Spinal cord (tissue), 10 donors: ENCODE data around the gene DNAAF1. TPM values are rescaled to one million over a fixed set of nuclear protein-coding genes. Genes with fewer than 3 reads are reported as not detected.

ENCODE experiments used
- DNase-seq, 6 donors: peaks; one replicate each; pipeline versions ENCODE4 v3.0.0 to v3.0.0-alpha.2; 2013 to 2015; ENCODE audit warnings: low spot score in 6 of 6, low read depth in 4 of 6
- H3K27ac ChIP-seq: one replicate; pipeline ENCODE4 v1.5.1; 2013; ENCODE audit warnings: low read depth, low read length, control low read depth
- H3K27me3 ChIP-seq: one replicate; pipeline ENCODE4 v1.6.1; 2013; ENCODE audit warnings: low read length; ENCODE audit not compliant: control insufficient read depth, insufficient read depth
- H3K36me3 ChIP-seq: one replicate; pipeline ENCODE4 v1.6.1; 2013; ENCODE audit warnings: low read length; ENCODE audit not compliant: control insufficient read depth, insufficient read depth
- H3K4me1 ChIP-seq: one replicate; pipeline ENCODE4 v1.6.1; 2013; ENCODE audit warnings: low read length; ENCODE audit not compliant: control insufficient read depth, insufficient read depth
- H3K4me3 ChIP-seq: one replicate; pipeline ENCODE4 v1.5.1; 2013; ENCODE audit warnings: low read depth, low read length, control low read depth
- H3K9me3 ChIP-seq: one replicate; pipeline ENCODE4 v1.6.1; 2013; ENCODE audit warnings: low read length; ENCODE audit not compliant: control insufficient read depth, insufficient read depth
- WGBS: methylation state at CpG from one replicate; pipeline ENCODE4 v1.1.5; 2013; ENCODE audit warnings: missing lambda C conversion rate; ENCODE audit not compliant: insufficient coverage; 5-methylcytosine and 5-hydroxymethylcytosine counted together
- polyA plus RNA-seq, 2 donors: library from polyadenylated mRNA; unstranded; fragments of 120-200 nt; gene quantifications; one replicate each; pipeline ENCODE4 v1.2.1, GENCODE V29; 2013; ENCODE audit not compliant: insufficient read length in 2 of 2
- total RNA-seq, 2 donors: library from RNA; depleted of rRNA in 1 of 2; stranded (reverse); fragments of 120-200 nt in 1 of 2; fragments of >200 nt in 1 of 2; gene quantifications; one replicate each; pipeline versions ENCODE4 v1.2.3 to v1.2.4, GENCODE V29; 2013 to 2014
- donor health status: healthy.

DNAAF1 gene
- total and polyA plus RNA-seq, 4 donors: 2.7 to 21.2 (median 20.5) TPM

DNA sequence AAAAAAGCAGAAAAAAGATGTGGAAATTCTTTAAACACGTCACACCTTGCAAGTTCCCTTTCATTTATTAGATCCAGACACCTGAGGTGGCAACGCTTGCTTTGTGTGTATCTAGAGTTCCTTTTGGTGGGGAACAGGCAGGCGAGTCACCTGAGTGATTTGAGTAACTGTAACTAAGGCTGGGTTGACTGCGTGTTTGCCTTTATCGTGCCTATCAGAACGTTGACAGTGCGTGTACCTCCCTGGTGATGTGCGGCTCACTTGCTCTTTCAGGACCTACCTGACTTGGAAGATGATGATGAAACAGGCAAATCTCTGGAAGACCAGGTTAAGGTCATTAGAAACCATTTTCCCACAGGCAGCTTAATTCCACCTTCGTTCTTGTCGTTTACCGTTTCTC is 29.3 kb downstream of the DNAAF1 start:
- H3K4me3 ChIP-seq: no peak overlapping the region
- H3K4me1 ChIP-seq: peaks cover 30% of the 10 kb centered on the region
- H3K9me3 ChIP-seq: no peaks in the 10 kb centered on the region
- H3K36me3 ChIP-seq: peaks cover 34% of the 10 kb centered on the region
- DNase-seq: no peak
- no peak overlapping the region for H3K27ac ChIP-seq
- WGBS: 87% methylated on average over 8 of the region's 11 CpGs
- no peaks in the 10 kb centered on the region for H3K27me3 ChIP-seq

DNA sequence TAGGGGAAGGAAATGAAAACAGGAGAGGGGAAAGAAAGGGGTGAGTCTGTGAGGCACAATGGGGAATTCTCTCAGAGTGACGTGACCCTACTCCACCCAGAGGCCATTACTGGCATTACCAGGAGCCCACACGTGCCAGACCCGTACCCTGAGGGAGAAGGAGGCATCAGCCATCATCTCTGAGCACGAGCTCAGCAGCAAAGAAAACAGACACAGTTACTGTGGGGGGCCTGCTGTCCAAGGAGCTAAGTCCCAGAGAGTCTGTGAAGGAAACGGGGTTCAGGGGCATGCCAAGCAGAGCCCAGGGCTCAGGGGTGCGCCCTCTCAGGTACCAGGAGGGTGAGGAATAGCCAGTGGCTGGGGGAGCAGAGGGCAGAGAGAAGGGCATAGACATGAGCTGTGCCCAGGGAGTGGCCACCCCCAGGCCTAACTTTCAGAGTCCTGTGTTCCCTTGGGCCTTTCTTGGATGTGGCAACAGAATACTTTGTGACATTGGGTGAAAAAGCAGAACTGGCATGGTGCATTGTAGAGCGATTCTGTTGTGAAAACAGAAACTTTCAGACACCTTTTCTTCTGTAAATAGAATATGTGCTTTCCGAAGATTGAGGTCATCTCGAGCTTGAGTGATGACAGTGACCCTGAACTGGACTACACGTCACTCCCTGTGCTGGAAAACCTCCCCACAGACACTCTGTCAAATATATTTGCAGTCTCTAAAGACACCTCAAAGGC is 30.4 kb downstream of the DNAAF1 start:
- Histone ChIP-seq H3K36me3 (peaks cover 45% of the 10 kb centered on the region), H3K4me1 (peaks cover 36% of the 10 kb centered on the region), H3K4me3 (no peak overlapping the region), H3K27me3 (no peaks in the 10 kb centered on the region), H3K27ac (no peak overlapping the region), H3K9me3 (no peaks in the 10 kb centered on the region)
- 70% methylated on average over 6 of the region's 10 CpGs for WGBS
- DNase-seq: peak in 4 of 6 donors; percentile 26 to 89 (median 64)

GRCh38 chr16:84176192-84177053 is 31.3 kb downstream of the DNAAF1 start:
- Histone ChIP-seq H3K4me1 (peaks cover 36% of the 10 kb centered on the region), H3K27me3 (no peaks in the 10 kb centered on the region), H3K9me3 (no peaks in the 10 kb centered on the region), H3K27ac (peak overlapping the region; percentile 73), H3K4me3 (no peak overlapping the region), H3K36me3 (peaks cover 54% of the 10 kb centered on the region)
- 73% methylated on average over 17 of the region's 18 CpGs for WGBS
- DNase-seq: no peak

DNA sequence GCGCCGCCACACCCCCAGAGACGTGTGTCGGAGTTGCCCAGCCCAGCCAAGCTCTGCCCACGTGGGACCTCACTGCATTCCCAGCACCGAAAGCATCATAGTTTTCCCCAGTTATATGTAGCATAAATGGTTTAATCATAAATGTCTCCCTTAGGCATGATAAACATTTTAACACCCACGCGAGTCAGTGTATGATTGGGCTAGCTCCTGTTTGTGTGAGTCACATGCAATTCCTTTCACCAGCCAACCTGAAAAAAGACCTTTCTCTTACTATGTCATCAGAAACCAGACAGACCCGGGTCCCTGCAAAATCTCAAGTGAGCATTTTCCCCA is 32.6 kb downstream of the DNAAF1 start:
- Histone ChIP-seq H3K27ac (peak overlapping the region; percentile 73), H3K4me3 (no peak overlapping the region), H3K4me1 (peaks cover 36% of the 10 kb centered on the region), H3K27me3 (no peaks in the 10 kb centered on the region), H3K9me3 (no peaks in the 10 kb centered on the region), H3K36me3 (peaks cover 66% of the 10 kb centered on the region)
- WGBS: 93% methylated on average over 3 of the region's 9 CpGs
- DNase-seq: no peak

DNA sequence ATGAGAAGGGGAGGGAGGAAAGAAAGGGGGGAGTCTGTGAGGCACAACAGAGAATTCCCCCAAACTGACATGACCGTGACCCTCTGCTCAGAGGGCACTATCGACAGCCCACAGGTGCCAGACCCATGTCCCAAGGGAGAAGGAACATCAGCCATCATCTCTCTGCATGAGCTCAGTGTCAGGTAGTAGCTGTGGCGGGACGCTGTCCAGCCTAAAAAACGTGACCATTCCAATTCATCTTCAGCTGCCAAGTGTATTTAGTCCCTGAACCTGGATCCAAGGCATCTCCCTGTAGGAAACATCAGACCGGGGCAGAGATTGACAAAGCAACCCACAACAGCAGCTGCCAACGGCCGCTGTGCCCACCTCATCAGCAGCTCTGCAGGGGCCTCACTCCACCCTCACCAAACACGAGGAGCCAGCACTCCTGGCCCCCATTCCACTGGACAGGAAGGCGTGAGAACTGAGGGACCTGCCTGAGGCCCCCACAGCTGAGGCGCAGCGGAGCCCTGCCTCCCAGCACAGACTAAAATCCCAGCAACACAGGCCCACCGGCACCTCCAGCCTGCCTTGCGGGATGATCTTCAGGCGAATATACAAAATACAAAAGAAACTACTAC is 33.1 kb downstream of the DNAAF1 start:
- Histone ChIP-seq H3K27ac (no peak overlapping the region), H3K4me3 (no peak overlapping the region), H3K36me3 (peaks cover 71% of the 10 kb centered on the region), H3K9me3 (no peaks in the 10 kb centered on the region), H3K27me3 (no peaks in the 10 kb centered on the region), H3K4me1 (peaks cover 39% of the 10 kb centered on the region)
- no peak for DNase-seq
- 82% methylated on average over 15 of the region's 15 CpGs for WGBS

GRCh38 chr16:84178892-84179611 is 33.9 kb downstream of the DNAAF1 start:
- Histone ChIP-seq H3K27me3 (no peaks in the 10 kb centered on the region), H3K9me3 (no peaks in the 10 kb centered on the region), H3K4me1 (peaks cover 47% of the 10 kb centered on the region), H3K36me3 (peaks cover 79% of the 10 kb centered on the region), H3K4me3 (no peak overlapping the region), H3K27ac (no peak overlapping the region)
- DNase-seq: no peak
- WGBS: 95% methylated on average over 26 of the region's 28 CpGs

DNA sequence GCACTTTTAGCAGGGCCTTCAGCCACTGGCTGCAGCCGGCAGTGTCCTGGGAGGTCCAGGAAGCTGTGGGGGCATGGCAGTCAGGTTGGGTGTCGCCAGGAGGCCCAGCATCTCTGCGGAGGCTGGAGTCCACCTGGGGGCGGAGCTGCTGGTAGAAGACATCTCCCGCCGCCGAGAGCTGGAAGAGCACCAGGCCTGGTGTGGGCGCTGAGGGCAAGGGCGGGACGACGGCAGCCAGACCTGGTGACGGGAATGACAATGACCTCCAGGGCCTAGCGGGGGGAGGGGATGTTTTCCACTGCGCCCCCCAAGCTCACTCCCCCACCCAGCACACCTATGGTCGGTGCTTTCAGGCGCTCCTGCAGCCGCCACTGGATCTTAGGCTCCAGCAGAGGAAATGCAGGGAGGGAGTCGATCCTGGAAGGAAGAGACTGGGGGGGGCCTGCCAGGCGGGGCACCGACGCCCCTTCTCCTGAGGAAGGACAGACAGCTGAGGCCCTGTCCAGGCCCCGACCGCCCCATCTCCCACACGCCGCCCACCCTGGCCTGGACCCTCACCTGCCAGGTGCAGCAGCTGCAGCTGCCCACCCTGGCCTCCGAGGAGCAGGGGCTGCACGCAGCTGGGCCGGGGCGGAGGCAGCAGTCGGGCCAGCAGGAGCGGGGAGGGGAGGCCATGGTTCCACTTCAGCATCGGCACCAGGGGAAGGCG is 34.7 kb downstream of the DNAAF1 start:
- H3K9me3 ChIP-seq: no peaks in the 10 kb centered on the region
- H3K4me3 ChIP-seq: no peak overlapping the region
- DNase-seq: no peak
- H3K4me1 ChIP-seq: peaks cover 54% of the 10 kb centered on the region
- peaks cover 86% of the 10 kb centered on the region for H3K36me3 ChIP-seq
- no peaks in the 10 kb centered on the region for H3K27me3 ChIP-seq
- WGBS: 83% methylated on average over 21 of the region's 33 CpGs
- H3K27ac ChIP-seq: no peak overlapping the region

DNA sequence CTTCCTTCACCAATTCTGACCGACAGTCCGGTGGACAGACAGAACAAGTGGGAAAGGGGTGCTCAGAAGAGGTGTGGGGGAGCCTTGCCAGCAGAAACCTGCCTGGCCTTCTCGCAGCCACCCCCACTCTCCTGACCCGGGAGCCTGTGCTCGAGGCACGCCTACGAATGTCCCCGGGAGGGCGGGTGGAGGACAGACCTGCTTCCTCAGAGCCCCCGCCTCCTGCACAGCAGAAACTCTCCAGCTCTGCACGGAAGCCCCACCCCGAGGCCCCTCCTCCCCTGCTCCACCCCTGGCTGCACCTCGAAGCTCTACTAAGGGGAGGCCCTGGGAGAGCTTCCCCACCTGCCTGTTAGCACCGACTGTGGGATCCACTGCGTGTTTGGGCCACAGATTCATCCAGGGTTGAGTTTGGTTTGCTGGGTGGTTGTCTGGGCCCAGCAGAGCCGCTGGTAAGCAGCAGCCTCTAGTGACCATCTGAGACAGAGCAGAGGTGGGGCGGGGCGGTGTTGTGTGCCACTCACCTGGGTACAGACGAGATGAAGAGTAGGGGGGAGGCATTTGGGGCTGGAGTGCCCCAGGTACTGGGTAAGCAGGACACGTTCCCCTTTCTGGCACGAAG is 35.5 kb downstream of the DNAAF1 start:
- Histone ChIP-seq H3K36me3 (peaks cover 94% of the 10 kb centered on the region), H3K9me3 (no peaks in the 10 kb centered on the region), H3K4me1 (peaks cover 58% of the 10 kb centered on the region), H3K27ac (no peak overlapping the region), H3K27me3 (no peaks in the 10 kb centered on the region), H3K4me3 (no peak overlapping the region)
- no peak for DNase-seq
- WGBS: 91% methylated on average over 21 of the region's 21 CpGs
